IMR-90 (cell line): ENCODE data around the gene CTIF. TPM values are rescaled to one million over a fixed set of nuclear protein-coding genes. Genes with fewer than 3 reads are reported as not detected.

Experiments used
- ATAC-seq: fragments of 200-7000 bp; cut with Tn5 transposase; 2 replicates; pipeline ENCODE4 v1.9.1; 2020; ENCODE audit warnings: low read depth, mild to moderate bottlenecking, moderate library complexity
- BruUV-seq: library from RNA; stranded (reverse); fragments of 400-500 nt; replicated peaks from 2 replicates; lab custom pipeline; 2021; lab: Mats Ljungman, UMichigan
- CTCF ChIA-PET: fragments of 300-600 bp; formaldehyde crosslinking; extraction: SDS; loops from one replicate; lab custom pipeline; 2021; ENCODE audit warnings: antibody characterized with exemption; lab: Yijun Ruan, JAX
- POLR2A ChIA-PET: fragments of 300-600 bp; sonication (Branson Sonifier 250); formaldehyde crosslinking; loops from one replicate; lab custom pipeline; 2022; ENCODE audit warnings: antibody characterized with exemption; ENCODE audit not compliant: unreplicated experiment; lab: Charles Lee
- DNase-seq: peaks from one replicate; pipeline ENCODE4 v3.0.0; 2013
- H2AFZ ChIP-seq: replicated peaks from 2 replicates; pipeline ENCODE3; 2013; ENCODE audit warnings: low read length, mild to moderate bottlenecking; ENCODE audit not compliant: poor library complexity
- H2AK5ac ChIP-seq: 2 replicates; pipeline ENCODE4 v1.6.1; 2013; ENCODE audit warnings: low read depth, low read length, inconsistent platforms
- H2AK9ac ChIP-seq: replicated peaks from 2 replicates; pipeline ENCODE3; 2013; ENCODE audit warnings: mild to moderate bottlenecking, low read depth, low read length, moderate library complexity; ENCODE audit not compliant: poor library complexity
- H2BK120ac ChIP-seq: 2 replicates; pipeline ENCODE4 v1.6.1; 2013; ENCODE audit warnings: low read depth, low read length, inconsistent platforms
- H2BK15ac ChIP-seq: 3 replicates; pipeline ENCODE4 v1.6.1; 2013; ENCODE audit warnings: low read depth, low read length, inconsistent platforms
- H2BK20ac ChIP-seq: 2 replicates; pipeline ENCODE4 v1.6.1; 2013; ENCODE audit warnings: low read depth, mild to moderate bottlenecking, inconsistent platforms, low read length, moderate library complexity
- H2BK5ac ChIP-seq: 2 replicates; pipeline ENCODE4 v1.6.1; 2013; ENCODE audit warnings: mild to moderate bottlenecking, low read depth, low read length, inconsistent platforms; ENCODE audit not compliant: poor library complexity, severe bottlenecking
- H3K14ac ChIP-seq: replicated peaks from 2 replicates; pipeline ENCODE4 v1.6.1; 2013; ENCODE audit warnings: low read depth, low read length, inconsistent platforms
- H3K18ac ChIP-seq: 2 replicates; pipeline ENCODE4 v1.6.1; 2013; ENCODE audit warnings: low read depth, low read length, control low read depth
- H3K23ac ChIP-seq: 2 replicates; pipeline ENCODE4 v1.6.1; 2013; ENCODE audit warnings: low read depth, low read length, inconsistent platforms
- H3K27ac ChIP-seq: 2 replicates; pipeline ENCODE4 v1.5.1; 2013; ENCODE audit warnings: mild to moderate bottlenecking, control low read depth, low read length; ENCODE audit not compliant: insufficient read depth
- H3K27me3 ChIP-seq: 2 replicates; pipeline ENCODE4 v1.6.1; 2013; ENCODE audit warnings: low read length; ENCODE audit not compliant: control insufficient read depth, insufficient read depth
- H3K36me3 ChIP-seq: 2 replicates; pipeline ENCODE4 v1.6.1; 2013; ENCODE audit warnings: low read length, mixed read lengths; ENCODE audit not compliant: control insufficient read depth, insufficient read depth
- H3K4ac ChIP-seq: 2 replicates; pipeline ENCODE4 v1.6.1; 2013; ENCODE audit warnings: low read depth, low read length, inconsistent platforms
- H3K4me1 ChIP-seq: 2 replicates; pipeline ENCODE4 v1.6.1; 2013; ENCODE audit warnings: low read length, mixed read lengths; ENCODE audit not compliant: control insufficient read depth, insufficient read depth
- H3K4me2 ChIP-seq: 2 replicates; pipeline ENCODE4 v1.6.1; 2013; ENCODE audit warnings: low read depth, mild to moderate bottlenecking, control low read depth, low read length, moderate library complexity
- H3K4me3 ChIP-seq: 2 replicates; pipeline ENCODE4 v1.5.1; 2013; ENCODE audit warnings: low read depth, mild to moderate bottlenecking, control low read depth, low read length, moderate library complexity; ENCODE audit not compliant: insufficient read depth
- H3K56ac ChIP-seq: 2 replicates; pipeline ENCODE4 v1.6.1; 2013; ENCODE audit warnings: low read length, inconsistent platforms; ENCODE audit not compliant: insufficient read depth; ENCODE audit errors: extremely low read depth
- H3K79me1 ChIP-seq, 2 experiments: 2 replicates each; pipeline ENCODE4 v1.6.1; 2013; ENCODE audit warnings: low read length in 2 of 2, inconsistent platforms in 1 of 2, low read depth in 1 of 2
- H3K9ac ChIP-seq: 2 replicates; pipeline ENCODE4 v1.6.1; 2013; ENCODE audit warnings: low read depth, low read length, control low read depth
- H3K9me1 ChIP-seq: 2 replicates; pipeline ENCODE4 v1.6.1; 2013; ENCODE audit warnings: low read length, inconsistent platforms; ENCODE audit not compliant: insufficient read depth
- H3K9me3 ChIP-seq: 2 replicates; pipeline ENCODE4 v1.6.1; 2013; ENCODE audit warnings: low read length; ENCODE audit not compliant: control insufficient read depth, insufficient read depth
- H4K20me1 ChIP-seq: 2 replicates; pipeline ENCODE4 v1.6.1; 2013; ENCODE audit warnings: low read length, inconsistent platforms; ENCODE audit not compliant: insufficient read depth
- H4K5ac ChIP-seq: 2 replicates; pipeline ENCODE4 v1.6.1; 2013; ENCODE audit warnings: mild to moderate bottlenecking, low read depth, low read length, control low read depth
- H4K8ac ChIP-seq, 2 experiments: 2 replicates each; pipeline ENCODE4 v1.6.1; 2013; ENCODE audit warnings: low read depth in 2 of 2, low read length in 2 of 2, control low read depth in 1 of 2, inconsistent platforms in 1 of 2
- H4K91ac ChIP-seq: 2 replicates; pipeline ENCODE4 v1.6.1; 2013; ENCODE audit warnings: low read depth, low read length, inconsistent platforms; ENCODE audit not compliant: insufficient read depth
- POLR2A ChIP-seq: IDR thresholded peaks from 2 replicates; pipeline ENCODE4 v1.6.1; 2012; ENCODE audit warnings: mild to moderate bottlenecking, low read depth, low read length
- RCOR1 ChIP-seq: IDR thresholded peaks from 2 replicates; pipeline ENCODE4 v1.6.1; 2012; ENCODE audit warnings: mild to moderate bottlenecking, low read length, improper control_type of control experiment; ENCODE audit not compliant: insufficient replicate concordance
- USF2 ChIP-seq: fragments of 150-350 bp; IDR thresholded peaks from 2 replicates; pipeline ENCODE4 v1.6.1; 2017; ENCODE audit warnings: mild to moderate bottlenecking, antibody characterized with exemption, low read length, low read depth
- WGBS, 2 experiments: methylation state at CpG; one replicate each; pipeline versions ENCODE4 v1.1.5 to v1.1.7; 2013; ENCODE audit warnings: missing lambda C conversion rate in 2 of 2; ENCODE audit not compliant: insufficient read length in 1 of 2; ENCODE audit errors: extremely low coverage in 2 of 2; 5-methylcytosine and 5-hydroxymethylcytosine counted together
- dilution Hi-C: fragments of 300-500 bp; cut with HindIII; formaldehyde crosslinking; loops from one replicate; pipeline ENCODE4 v1.14.3; 2018; ENCODE audit warnings: low sequenced_read_pairs; ENCODE audit not compliant: unreplicated experiment
- in situ Hi-C: fragments of 300-500 bp; cut with MboI; formaldehyde crosslinking; loops from 3 replicates; pipeline ENCODE4 v1.14.3; 2019; ENCODE audit warnings: low sequenced_read_pairs, inconsistent platforms, mixed read lengths
- intact Hi-C: fragments of 100-400 bp; cut with micrococcal nuclease; formaldehyde crosslinking; loops from 2 replicates; pipeline ENCODE4 v1.10.0; 2022
- polyA plus RNA-seq, 3 experiments: library from polyadenylated mRNA; depleted of rRNA; stranded (reverse); fragments of >200 nt; gene quantifications; 2 replicates each; pipeline ENCODE4 v1.2.3, GENCODE V29; 2012; ENCODE audit warnings: low replicate concordance in 1 of 3
- total RNA-seq: library from RNA; depleted of rRNA; stranded (reverse); fragments of >200 nt; gene quantifications from 2 replicates; pipeline ENCODE4 v1.2.3, GENCODE V29; 2012

Gene CTIF
- total and polyA plus RNA-seq, 2 of the 4 experiments (the other 2 are of a cell fraction): 25.1 to 57.0 TPM

- Histone ChIP-seq H3K4ac (no peak overlapping the region), H3K9me1 (peaks cover 11% of the 10 kb centered on the region), H3K9ac (no peak overlapping the region), H3K14ac (no peak overlapping the region), H4K8ac (no peak overlapping the region), H2BK20ac (no peak overlapping the region), H3K27ac (no peak overlapping the region), H3K4me2 (no peak overlapping the region), H2BK5ac (no peak overlapping the region), H3K27me3 (peaks cover 14% of the 10 kb centered on the region), H3K36me3 (no peaks in the 10 kb centered on the region), H3K79me1 (no peaks in the 10 kb centered on the region), H2BK120ac (no peak overlapping the region), H3K18ac (no peak overlapping the region), H3K4me1 (peaks cover 9% of the 10 kb centered on the region), H2AFZ (no peak overlapping the region), H2BK15ac (no peak overlapping the region), H3K9me3 (no peaks in the 10 kb centered on the region), H4K5ac (no peak overlapping the region), H3K23ac (no peak overlapping the region), H3K4me3 (no peak overlapping the region), H2AK5ac (no peak overlapping the region), H3K56ac (no peak overlapping the region), H4K91ac (no peak overlapping the region), H4K20me1 (no peaks in the 10 kb centered on the region), H2AK9ac (no peak overlapping the region)
- in situ Hi-C loops (loop anchor here (25.0 kb wide), 1 partner anchor 410 kb away; no protein-coding TSS in a partner anchor), dilution Hi-C loops (no loop called here), intact Hi-C loops (no loop called here)
- TF ChIP-seq POLR2A (no peak), RCOR1 (no peak), USF2 (no peak)
- CTCF ChIA-PET: no interaction called here
- POLR2A ChIA-PET: no interaction called here
- no peak for DNase-seq
- no peak for ATAC-seq
- no TSS peak for BruUV-seq
- WGBS, 2 experiments: 60% methylated on average over 1 of the region's 4 CpGs; no CpG with 5 or more reads in 1 of the 2 experiments
These were observed 11.4 kb upstream of the CTIF start for GRCh38 chr18:48527461-48527860.
